PFSK-1 (cell line): Measurements from ENCODE around the gene TRIP4.

Experiments
- FOXP2 ChIP-seq: optimal IDR thresholded peaks from 2 replicates; pipeline ENCODE3; 2011; ENCODE audit warnings: borderline replicate concordance, control low read depth, inconsistent platforms; ENCODE audit not compliant: insufficient read depth; ENCODE audit errors: extremely low read length, extremely low read depth
- POLR2AphosphoS5 ChIP-seq: IDR thresholded peaks from 2 replicates; pipeline ENCODE4 v1.6.1; 2012; ENCODE audit warnings: low read depth, mild to moderate bottlenecking, control low read depth, low read length, moderate library complexity
- SIN3A ChIP-seq: IDR thresholded peaks from 2 replicates; pipeline ENCODE4 v1.6.1; 2012; ENCODE audit warnings: mild to moderate bottlenecking, low read length, moderate library complexity, borderline replicate concordance; ENCODE audit not compliant: insufficient read depth
- TAF1 ChIP-seq: IDR thresholded peaks from 2 replicates; pipeline ENCODE4 v1.6.1; 2012; ENCODE audit warnings: low read length, control low read depth, borderline replicate concordance; ENCODE audit not compliant: insufficient read depth
- TF ChIP-seq, protein P1 (sequence below), 2 experiments: IDR thresholded peaks; 2 replicates each; pipeline versions ENCODE4 v1.6.1 to v1.8.0; 2011 to 2012; ENCODE audit warnings: low read depth in 2 of 2, low read length in 2 of 2, control low read depth in 1 of 2, inconsistent platforms in 1 of 2, mild to moderate bottlenecking in 1 of 2, moderate library complexity in 1 of 2; ENCODE audit not compliant: insufficient read depth in 1 of 2

TRIP4 gene

DNA sequence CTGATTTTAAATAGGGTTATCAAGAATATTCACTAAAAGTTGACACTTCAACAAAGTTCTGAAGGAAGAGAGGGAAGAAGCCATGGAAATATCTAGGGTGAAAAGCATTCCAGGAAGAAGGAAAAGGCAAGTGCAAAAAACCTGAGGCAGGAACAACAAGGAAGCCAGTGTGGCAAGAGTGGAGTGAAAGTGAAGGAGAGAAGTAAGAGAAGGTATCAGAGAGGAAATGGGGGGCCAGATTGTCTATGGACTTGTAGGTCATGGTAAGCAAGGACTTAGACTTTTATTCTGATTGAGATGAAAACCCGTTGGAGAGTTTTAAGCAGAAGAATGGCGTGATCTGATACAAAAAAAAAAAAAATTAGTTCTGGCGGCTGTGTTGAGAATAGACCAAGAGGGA lies 54.2 kb downstream of the TRIP4 start:
- TF ChIP-seq FOXP2 (no peak), POLR2AphosphoS5 (no peak), TAF1 (no peak)

DNA sequence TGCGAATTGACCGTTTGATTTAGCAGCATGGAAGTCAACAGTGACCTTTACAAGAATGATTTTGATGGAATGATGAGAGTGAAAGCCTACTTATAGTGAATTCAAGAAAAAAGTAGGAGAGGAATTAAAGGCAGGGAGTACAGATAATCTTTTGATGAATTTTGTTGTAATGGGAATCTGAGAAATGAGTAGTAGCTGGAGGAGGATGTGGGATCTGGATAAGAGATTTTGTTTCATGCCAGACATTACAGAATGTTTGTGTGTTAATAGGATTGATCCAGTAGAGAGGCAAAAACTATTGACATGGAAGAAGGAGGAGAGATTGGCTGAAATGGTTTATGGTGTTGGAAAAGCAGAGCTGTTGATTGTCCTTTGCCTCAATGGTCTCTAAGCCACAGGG lies 55.4 kb downstream of the TRIP4 start:
- TF ChIP-seq SIN3A (no peak), POLR2AphosphoS5 (no peak), TAF1 (no peak), FOXP2 (no peak)
- TF ChIP-seq, protein P1, sequence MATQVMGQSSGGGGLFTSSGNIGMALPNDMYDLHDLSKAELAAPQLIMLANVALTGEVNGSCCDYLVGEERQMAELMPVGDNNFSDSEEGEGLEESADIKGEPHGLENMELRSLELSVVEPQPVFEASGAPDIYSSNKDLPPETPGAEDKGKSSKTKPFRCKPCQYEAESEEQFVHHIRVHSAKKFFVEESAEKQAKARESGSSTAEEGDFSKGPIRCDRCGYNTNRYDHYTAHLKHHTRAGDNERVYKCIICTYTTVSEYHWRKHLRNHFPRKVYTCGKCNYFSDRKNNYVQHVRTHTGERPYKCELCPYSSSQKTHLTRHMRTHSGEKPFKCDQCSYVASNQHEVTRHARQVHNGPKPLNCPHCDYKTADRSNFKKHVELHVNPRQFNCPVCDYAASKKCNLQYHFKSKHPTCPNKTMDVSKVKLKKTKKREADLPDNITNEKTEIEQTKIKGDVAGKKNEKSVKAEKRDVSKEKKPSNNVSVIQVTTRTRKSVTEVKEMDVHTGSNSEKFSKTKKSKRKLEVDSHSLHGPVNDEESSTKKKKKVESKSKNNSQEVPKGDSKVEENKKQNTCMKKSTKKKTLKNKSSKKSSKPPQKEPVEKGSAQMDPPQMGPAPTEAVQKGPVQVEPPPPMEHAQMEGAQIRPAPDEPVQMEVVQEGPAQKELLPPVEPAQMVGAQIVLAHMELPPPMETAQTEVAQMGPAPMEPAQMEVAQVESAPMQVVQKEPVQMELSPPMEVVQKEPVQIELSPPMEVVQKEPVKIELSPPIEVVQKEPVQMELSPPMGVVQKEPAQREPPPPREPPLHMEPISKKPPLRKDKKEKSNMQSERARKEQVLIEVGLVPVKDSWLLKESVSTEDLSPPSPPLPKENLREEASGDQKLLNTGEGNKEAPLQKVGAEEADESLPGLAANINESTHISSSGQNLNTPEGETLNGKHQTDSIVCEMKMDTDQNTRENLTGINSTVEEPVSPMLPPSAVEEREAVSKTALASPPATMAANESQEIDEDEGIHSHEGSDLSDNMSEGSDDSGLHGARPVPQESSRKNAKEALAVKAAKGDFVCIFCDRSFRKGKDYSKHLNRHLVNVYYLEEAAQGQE (IDR thresholded peaks at IDR 0.05; ENCODE audit: insufficient read depth in 1 of 2, low read depth in 2 of 2, low read length in 2 of 2): no peak

DNA sequence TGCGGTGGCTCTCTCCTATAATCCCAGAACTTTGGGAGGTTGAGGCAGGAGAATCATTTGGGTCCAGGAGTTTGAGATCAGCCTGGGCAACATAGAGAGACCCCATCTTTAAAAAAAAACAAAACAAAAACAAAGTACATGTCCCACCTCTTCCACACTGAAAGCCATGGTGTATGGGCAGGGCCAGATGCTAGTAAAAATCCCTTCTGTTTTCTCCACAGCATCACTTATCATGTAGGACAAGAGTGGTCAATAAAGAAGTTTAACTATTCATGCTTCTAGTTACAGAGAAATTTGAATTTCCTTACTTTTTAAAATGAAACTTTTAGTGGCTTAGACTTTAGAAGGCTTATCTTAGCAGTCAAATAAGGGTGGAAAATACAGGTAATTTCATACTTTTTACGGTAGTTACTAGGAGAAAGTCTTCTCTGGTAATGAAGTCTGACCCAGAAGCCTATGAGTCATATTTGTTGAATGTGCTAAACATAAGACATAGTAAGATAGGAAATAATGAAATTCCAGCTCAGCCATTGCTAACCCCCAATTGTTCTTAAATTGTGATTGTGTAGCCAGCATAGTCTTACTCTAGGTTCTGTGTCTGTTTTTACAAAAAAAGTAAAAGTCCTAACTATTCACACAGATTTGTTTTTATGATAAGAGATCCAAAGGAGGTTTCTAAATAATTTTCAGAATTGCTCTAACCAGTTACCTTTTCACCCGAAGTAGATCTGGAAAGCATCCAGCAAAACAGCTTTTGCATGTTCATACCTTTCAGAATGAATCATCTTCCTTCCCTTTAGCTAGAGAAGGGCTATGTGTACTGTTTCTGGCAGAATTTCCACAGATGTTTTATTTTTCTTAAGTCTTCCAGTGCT lies 56.3 kb downstream of the TRIP4 start:
- TF ChIP-seq SIN3A: no peak
- no peak for TF ChIP-seq FOXP2
- no peak for TF ChIP-seq TAF1
- TF ChIP-seq, protein P1 (IDR thresholded peaks at IDR 0.05; ENCODE audit: insufficient read depth in 1 of 2, low read depth in 2 of 2, low read length in 2 of 2): no peak
- TF ChIP-seq POLR2AphosphoS5: no peak

GRCh38 chr15:64444836-64445235 lies 57.2 kb downstream of the TRIP4 start:
- TF ChIP-seq FOXP2 (no peak), SIN3A (no peak), POLR2AphosphoS5 (no peak)
- TF ChIP-seq, protein P1 (IDR thresholded peaks at IDR 0.05; ENCODE audit: insufficient read depth in 1 of 2, low read depth in 2 of 2, low read length in 2 of 2): no peak

DNA sequence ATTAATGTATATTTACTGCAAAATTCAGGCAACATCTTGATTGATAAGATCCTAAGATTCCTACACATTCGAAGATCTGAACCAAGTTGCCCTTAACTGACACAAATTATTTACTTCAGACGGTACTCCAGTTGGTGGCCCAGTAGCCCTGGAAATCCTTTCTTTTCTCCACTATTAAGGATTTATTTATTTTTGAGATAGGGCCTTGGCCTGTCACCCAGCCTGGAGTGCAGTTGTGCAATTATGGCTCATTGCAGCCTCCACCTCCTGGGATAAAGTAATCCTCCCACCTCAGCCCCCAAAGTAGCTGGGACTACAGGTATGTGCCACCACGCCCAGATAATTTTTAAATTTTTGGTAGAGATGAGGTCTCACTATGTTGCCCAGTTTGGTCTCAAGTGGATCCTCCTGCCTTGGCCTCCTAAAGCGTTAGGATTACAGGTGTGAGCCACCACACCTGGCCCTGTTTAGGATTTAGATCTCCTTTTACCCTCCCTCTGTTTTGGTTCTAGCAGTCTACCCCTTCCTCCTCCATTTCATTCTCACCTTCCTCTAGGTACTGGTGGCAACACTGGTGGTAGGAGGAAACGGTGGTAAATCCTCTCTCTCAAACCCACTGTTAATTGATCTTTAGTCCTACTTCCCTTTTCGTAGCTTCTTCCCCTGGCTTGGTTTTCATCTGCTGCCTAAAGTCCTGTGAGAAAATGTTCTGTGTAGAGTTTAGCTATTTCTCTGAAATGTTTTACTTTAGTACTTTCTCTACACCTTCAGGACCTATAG lies 60.1 kb downstream of the TRIP4 start:
- no peak for TF ChIP-seq POLR2AphosphoS5
- no peak for TF ChIP-seq FOXP2
- TF ChIP-seq SIN3A: no peak
- TF ChIP-seq TAF1: no peak
- TF ChIP-seq, protein P1 (IDR thresholded peaks at IDR 0.05; ENCODE audit: insufficient read depth in 1 of 2, low read depth in 2 of 2, low read length in 2 of 2): no peak
